Cerebellar nuclear complex (tissue), 1 donor: Measurements from ENCODE around the gene MYOCD.
"Not testable (repeated sequence)": the region's sequence is repeated elsewhere in the genome, so short reads cannot be mapped to it uniquely, and the experiment has no call there.

Experiments
- DNase-seq, 2 experiments: peaks; one replicate each; lab custom pipeline; 2025; lab: John Stamatoyannopoulos, UW

MYOCD gene, protein sequence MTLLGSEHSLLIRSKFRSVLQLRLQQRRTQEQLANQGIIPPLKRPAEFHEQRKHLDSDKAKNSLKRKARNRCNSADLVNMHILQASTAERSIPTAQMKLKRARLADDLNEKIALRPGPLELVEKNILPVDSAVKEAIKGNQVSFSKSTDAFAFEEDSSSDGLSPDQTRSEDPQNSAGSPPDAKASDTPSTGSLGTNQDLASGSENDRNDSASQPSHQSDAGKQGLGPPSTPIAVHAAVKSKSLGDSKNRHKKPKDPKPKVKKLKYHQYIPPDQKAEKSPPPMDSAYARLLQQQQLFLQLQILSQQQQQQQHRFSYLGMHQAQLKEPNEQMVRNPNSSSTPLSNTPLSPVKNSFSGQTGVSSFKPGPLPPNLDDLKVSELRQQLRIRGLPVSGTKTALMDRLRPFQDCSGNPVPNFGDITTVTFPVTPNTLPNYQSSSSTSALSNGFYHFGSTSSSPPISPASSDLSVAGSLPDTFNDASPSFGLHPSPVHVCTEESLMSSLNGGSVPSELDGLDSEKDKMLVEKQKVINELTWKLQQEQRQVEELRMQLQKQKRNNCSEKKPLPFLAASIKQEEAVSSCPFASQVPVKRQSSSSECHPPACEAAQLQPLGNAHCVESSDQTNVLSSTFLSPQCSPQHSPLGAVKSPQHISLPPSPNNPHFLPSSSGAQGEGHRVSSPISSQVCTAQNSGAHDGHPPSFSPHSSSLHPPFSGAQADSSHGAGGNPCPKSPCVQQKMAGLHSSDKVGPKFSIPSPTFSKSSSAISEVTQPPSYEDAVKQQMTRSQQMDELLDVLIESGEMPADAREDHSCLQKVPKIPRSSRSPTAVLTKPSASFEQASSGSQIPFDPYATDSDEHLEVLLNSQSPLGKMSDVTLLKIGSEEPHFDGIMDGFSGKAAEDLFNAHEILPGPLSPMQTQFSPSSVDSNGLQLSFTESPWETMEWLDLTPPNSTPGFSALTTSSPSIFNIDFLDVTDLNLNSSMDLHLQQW

DNA sequence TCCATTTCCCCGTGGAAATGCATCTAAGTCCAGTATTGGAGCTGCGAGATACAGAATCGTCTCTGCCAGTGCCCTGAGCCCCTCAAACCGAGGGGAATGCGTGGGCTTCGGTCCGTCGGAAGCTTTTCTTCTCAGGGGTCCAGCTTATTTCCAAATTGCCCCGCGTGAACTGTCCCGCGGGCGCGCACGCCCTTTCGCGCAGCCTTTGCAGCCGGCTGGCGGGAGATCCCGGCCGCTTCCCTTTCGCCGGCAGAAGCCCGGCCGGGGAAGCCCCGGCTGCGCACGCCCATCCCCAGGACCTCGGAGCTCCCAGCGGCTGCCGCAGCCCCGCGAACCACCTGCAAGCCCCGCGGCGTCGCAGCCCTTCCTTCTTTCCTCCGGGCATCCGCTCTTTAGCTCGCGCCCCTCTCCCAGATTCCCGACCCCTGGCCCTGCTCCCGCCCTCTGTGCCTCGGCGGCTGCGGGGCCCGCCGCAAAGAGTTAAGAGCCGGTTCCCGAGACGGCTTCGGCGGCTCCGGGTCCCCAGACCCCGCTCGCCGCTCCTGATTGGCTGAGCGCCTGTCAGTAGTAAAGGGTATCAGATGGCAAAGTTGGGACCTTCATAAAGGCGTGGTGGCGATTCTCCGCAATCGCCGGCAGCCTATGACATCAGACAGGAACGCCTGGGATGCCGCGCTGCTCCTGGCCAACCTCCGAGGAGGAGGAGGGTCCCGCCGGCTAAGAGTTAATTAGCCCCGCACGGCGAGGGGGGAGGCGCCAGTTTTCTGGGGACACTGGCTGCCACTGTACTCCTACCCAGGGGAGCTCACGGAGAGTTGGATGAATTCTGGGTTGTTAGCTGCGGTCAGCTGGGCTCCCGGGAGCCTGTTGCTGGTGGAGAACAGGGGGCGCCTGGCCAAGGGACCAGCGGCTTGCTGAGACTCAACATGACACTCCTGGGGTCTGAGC, at the start of gene MYOCD:
TSS of gene MYOCD (plus strand) at position 628 of the 948 bp plus-strand sequence. CDS start at position 927, 299 bp downstream.
- DNase-seq = no peak

DNA sequence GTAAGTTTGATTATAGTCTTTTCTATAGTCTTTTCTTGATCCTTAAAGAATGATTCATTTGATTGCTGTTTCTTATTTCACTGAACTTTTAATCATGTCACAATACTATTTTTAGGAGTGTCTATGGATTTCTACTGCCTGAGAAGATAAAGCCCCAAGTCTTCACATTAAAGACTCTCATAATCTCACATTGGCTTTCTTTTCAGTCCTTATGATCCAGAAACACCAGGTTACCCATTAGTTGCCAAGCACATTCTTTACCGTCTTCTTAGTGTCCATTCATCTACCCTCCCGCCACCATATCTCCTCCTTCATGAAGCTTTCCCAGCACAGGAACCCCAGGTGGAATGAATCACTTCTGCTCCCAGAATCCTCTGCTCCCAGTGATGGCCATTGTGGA, 49.5 kb upstream of the MYOCD start:
- DNase-seq = no peak

DNA sequence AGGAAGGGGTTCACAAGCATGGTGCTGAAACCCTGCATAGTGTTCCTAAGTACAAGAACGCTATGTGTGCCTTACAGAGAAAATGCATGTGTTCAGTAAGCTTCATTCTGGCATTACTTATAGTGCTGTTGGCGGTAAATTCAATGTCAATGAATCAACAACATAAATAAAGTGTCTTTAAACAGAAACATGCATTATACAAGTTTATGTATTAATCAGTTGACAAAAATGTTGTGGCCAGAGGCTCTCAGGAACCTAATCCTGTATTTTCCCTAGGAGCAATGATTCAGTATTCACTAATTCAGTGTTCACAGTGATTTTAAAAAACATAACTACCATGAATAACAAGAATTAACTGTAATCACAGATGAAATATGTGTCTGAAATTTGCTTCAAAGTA, 47.1 kb upstream of the MYOCD start:
- DNase-seq = no peak

DNA sequence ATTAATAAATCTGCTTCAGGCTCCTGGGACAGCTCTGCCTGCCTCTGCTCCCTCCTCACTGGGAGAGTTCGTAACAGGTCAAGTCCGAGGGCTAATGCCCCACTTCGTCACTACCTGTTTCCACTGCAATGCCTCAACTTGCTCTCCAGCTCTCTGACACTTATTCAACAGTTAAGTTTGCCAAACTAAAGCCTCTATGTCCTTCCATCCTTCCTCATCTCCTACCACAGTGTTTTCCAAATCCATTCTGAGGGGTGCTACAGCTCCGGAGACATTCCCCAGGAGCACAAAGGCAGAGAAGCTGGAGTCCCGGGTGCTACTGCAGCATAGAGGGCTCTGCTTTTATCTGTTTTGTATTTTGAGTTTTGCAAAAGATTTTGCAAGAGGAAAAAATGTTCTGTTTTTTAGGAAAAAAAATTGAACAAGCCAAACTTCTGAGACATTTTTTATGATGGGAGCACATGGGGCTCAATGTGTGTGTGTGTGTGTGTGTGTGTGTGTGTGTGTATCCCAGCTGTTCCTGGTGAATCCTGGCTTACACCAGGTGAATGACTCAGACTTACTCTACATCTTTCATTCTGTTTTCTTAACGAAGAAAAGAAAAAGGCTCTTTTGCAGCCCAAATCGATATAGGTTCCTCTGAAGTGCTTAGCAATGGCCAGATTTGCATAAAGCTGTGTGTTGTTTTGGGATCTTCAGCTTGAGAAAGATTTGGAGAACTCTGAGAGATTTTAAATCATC, 46.1 kb upstream of the MYOCD start:
- no peak for DNase-seq

DNA sequence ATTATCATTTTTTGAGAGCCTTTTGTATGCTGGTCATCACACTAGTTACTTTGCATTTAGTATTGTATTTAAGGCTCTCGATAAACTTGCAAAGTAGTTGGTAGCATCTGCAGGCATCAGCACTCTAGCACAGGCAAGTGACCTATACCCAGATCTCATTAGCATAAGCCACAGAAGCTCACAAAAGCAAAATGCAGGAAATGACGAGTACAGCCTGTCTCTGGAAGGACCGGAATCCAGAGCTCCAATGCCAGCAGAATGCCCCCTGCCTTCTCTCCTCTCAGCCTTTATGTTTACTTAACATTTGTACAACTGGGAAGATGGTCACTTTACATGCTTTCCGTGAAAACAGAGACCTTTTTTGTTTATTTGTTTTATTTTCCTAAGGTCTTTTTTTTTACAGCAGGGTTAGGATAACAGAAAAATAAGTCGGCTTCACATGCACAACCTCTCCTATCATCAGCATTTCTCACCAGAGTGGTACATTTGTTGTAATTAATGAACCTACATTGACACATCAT, 45.4 kb upstream of the MYOCD start:
- no peak for DNase-seq

DNA sequence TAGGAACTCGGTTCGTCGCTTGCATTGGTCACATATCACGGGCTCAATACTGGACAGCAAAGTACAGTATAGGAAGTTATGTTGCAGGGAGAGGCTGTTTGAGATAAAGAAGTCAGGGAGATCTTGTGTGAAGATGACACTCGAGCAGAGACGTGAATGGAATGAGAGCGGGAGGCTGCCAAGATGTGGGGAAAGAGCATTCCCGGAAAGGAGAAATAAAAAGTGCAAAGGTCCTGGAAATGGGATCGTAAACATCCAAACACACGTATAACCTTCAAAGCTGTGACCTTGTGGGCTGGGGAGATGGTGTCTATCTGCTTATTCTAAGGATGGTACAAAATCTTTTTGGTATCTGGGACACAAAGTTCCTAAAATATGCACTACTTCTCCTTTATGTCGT, 43.0 kb upstream of the MYOCD start:
- DNase-seq = no peak

DNA sequence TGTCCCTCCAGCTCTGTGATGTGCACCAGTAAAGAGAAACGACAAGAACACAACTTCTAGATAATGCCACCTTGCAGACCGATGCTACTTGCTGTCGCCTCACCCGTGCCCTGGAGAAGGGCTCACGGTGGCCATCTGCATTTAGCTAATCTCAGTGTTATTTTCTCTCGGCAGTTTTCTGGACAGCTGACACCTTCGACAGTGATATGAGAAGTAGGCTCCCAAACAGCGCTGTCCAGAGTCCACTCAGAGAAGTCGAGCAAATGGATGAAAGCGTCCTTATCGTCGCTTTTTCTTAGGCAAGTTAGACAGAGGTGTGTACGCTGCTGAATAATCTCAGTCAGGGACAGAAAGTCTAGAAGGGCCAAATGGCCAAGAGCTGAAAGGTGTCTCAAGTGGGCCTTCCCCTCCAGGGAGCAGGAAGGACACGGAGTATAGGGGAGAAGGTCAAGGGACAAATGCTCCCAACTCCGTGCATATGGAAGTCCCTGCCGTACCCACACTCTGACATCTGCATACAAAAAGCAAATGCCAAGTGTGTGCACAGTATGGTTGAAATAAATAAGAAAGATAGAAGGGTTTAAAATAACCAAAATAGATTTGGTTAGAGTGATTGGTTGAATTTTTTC, 42.4 kb upstream of the MYOCD start:
- DNase-seq = no peak

DNA sequence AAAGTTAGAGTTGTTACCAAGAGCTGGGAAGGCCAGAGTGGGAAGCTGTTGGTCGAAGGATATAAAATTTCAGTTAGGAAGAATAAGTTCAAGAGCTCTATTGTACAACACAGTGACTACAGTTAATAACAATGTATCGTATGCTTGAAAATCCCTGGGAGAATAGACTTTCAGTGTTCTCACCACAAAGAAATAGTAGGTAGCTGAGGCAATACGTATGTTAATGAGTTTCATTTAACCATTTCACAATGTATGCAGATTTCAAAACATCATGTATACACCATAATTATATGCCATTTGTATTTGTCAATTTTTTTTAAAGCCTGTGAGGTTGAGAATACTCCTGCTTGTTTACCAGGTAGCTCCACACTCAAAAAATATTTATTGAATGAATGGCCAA, 41.5 kb upstream of the MYOCD start:
- DNase-seq = no peak

DNA sequence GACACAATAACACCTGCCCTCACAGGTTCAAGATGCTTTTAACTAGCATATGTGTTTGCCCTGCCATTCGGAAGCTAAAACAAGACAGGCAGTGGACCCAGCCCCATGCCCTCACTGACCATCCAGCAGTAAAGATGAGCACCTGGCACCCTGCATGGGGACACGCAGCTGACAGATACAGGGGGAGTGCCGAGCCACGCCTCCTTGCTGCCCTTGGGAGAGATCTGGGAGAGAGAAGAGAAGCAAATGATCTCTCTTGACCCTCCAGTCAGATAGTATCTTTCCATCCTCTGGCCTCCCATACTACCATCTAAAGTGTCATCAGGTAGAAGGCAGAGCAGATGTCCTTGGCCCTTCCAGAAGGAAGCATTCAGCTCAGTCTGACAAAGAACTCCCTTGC, 40.6 kb upstream of the MYOCD start:
- DNase-seq = no peak

DNA sequence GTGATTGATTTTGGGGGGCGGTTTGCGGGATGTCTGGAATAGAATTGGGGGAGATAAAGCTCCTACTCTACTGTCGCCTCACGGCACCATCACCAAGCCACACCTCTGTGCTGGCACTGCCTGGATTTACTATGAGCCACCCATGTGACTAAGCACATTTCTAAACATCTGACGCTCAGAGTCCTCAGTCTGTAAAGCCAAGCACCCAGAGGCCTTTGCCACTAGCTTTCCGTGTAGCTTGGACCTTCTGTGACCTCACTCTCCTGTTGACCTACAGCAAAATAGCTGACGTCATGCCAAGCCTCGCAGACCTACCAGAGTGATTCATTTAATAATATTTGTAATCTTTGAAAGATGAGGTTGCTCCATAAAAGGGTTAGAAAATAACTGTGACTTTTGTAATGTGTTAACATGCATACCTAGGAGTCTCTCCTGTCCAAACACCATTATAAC, 38.5 kb upstream of the MYOCD start:
- DNase-seq = no peak

DNA sequence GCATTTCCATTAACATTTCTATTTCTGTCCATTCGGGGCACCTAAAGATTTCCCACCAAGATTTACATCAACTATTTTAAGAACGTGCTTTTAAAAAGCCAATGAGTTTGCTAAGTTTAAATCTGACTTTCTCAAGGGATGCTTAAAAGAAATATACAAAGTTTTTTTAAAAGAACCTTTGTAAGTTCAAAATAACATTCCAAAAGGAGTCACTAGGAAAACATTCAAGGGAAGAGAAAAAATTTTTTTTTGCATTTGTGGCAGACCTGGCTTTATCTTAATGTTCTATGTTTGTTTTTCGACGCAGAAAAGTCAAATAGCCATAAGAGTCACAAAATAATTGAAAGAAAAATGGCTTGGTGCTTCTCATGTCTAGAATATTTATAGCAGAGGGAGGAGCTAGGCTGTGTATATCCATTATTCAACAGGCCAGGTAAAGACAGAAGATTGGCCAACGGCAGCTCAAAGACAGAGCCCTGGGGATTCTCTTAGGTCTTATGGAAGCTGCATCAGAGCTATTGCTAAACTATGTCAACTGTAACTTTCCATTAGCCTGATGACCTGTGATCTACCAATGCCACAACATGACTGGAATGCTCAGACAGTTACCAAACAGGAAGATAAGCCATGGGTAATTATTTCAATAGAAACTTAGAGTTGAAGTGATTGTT, 37.8 kb upstream of the MYOCD start:
- DNase-seq = no peak

DNA sequence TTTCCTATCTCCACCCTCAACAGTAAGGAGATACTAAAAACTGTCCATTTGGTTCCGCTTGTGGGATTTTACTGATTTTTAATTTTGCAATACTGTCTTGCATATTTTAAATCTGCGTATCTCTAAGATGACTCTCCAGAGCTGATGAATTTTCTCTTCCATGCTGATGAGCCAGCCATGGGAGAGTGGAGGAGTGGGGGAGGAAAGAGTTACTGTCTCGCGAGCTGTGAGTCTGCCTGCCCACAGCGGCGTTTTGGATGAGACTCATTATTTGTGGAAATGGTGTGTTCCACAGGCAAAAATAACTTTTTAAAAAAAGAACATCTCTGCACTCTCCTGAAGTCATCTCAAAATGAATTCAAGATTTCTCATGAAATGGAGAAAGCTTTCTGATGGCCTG, 34.6 kb upstream of the MYOCD start:
- no peak for DNase-seq

DNA sequence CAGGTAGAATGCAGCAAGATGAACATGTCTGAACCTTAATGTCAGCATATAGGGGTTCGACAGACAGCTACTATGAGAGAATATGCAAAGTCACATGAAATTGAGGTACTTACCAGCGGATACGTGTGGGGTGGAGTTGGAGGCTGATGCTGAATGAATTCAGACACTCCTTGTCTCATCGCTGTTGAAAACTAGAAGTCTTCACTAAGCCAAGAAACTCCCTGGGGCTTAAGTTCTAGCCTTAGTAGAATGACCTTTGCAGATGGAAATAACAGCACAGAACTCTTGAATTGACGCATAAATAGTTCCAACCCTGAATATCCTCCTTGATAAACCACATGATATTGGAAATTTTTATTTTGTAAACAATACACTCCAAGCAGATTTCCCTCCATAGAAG, 32.9 kb upstream of the MYOCD start:
- DNase-seq = no peak

DNA sequence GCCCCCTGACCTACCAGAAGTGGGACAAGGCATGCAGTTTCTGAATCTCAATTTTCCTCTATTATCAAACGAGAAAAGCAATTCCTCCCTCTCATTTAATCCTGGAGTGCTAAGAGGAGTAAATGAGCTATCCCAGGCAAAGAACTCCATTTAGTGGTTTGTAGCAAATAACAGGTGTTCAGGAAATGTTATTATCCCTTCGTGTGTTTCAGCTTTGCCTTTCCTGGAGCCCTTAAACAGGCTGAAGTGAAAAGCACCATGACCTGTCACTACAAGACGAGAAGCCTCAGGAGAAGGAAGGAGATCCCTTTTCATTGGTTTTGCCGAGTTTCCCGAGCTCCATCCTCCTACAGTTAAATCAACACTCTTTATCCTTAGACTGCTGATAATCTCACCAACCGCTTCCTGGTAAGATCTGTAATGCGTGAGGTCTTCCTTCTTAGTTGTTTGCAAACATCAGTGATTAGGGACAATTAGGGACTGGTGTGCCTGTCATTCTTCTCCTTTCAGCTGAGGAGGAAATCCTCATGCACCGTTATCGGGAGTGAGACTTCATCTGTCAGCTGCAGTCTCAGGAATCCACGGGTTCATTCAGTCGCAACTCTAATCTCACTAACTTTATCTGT, 30.8 kb upstream of the MYOCD start:
- no peak for DNase-seq

DNA sequence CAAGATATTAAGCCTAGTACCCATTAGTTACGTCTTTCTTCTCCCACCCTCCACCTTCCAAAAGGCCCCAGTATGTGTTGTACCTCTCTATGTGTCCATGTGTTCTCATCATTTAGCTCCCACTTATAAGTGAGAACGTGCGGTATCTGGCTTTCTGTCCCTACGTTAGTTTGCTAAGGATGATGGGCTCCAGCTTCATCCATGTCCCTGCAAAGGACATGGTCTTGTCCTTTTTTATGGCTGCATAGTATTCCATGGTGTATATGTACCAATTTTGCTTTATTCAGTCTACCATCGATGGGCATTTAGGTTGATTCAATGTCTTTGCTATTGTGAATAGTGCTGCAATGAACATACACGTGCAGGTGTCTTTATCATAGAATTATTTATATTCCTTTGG, 29.7 kb upstream of the MYOCD start:
- DNase-seq = not testable (repeated sequence)

DNA sequence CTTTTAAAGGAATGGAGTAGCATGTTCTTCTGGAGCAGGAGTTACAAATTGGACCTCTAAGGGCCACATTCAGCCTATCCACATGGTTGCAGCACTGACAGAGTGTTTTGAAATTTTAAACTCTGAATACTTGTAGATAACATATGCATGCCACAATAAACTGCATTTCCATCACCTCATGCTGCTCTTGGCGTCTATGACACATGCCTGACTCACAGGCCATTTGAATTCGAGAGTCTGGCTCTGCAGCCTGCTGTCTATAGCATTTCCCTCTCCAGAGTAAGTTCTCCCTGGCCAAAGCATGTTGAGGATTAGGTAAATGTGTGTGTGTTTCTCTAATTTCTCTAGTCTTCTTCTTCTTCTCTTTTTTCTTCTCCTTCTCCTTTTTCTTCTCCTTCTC, 28.7 kb upstream of the MYOCD start:
- no peak for DNase-seq

DNA sequence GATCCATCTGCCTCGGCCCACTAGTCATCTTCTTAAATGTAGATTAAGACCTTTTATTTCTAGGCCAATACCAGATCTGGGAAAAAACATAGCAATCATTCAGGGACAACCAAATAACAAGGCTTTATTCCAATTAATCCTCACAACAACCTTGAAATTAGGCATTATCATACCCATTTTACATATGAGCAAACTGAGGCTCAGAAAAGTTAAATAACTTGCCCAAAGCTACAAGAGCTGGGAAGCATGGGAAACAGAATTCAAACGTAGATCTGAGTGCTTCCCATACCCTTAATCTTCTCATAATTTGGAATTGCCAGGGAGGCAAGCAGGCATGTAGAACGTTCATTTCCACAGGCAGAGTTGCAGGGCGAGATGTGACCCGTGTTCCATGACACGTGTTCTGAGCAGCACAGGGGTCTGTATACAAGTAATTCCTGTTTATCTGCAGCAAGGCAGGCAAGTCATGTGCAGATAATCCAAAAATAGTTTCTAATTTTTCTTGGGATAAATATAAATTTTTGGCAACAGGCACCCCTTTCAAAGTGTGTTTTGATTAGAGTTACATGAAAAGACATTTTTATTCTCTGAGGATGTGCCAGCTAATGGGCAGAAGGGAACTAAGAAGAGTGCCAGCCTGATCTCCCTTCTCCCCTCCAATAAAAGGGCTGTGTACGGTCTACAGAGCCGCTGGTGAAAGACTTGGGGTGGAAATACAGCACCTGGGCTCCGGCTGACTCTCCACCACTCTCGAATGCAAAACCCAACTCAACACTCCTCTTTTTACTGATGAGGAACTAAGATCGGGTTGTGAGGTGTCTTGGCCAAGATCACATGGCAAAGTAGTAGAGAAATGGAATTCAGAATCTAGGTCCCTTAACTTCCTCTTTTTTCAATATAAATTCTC, 27.7 kb upstream of the MYOCD start:
- no peak for DNase-seq

DNA sequence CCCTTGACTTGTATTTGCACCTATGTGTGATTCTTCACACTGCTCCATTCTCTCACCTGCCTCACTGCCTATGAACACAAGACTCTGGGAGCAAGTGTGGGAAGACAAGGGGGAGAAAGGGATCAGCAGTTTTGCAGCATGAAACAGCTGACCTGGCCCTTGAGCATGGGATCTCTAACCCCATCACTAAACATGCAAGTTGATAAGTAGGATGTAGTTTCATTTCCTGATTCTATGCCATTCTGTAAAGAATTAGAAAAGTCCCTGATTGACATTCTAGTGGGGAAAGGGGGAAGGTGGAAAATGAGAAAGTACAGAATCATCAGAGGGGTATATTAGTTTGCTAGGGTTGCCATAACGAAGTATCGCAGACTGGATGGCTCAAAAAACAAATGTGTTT, 25.3 kb upstream of the MYOCD start:
- DNase-seq = no peak
